Transverse colon (tissue), 4 donors: Measurements from ENCODE around the gene RETREG1. TPM values are rescaled to one million over a fixed set of nuclear protein-coding genes. Genes with fewer than 3 reads are reported as not detected.

Experiments used
- DNase-seq: peaks from one replicate; pipeline ENCODE4 v3.0.0-alpha.2; 2019
- H3K27ac ChIP-seq, 4 donors: fragments of 200-600 bp; sonication (generic); 2 replicates each; pipeline ENCODE4 v1.5.1; 2016 to 2018; ENCODE audit warnings: inconsistent platforms in 4 of 4
- H3K27me3 ChIP-seq: fragments of 200-600 bp; sonication (generic); 2 replicates; pipeline ENCODE4 v1.5.1; 2017; ENCODE audit warnings: inconsistent platforms
- H3K36me3 ChIP-seq, 4 donors: fragments of 200-600 bp; sonication (generic); 2 replicates each; pipeline ENCODE4 v1.5.1; 2017 to 2019; ENCODE audit warnings: inconsistent platforms in 4 of 4
- H3K4me1 ChIP-seq, 4 donors: fragments of 200-600 bp; sonication (generic); 2 replicates each; pipeline ENCODE4 v1.5.1; 2017 to 2020; ENCODE audit warnings: inconsistent platforms in 4 of 4
- H3K4me3 ChIP-seq, 4 donors: fragments of 200-600 bp; sonication (generic); 1 replicate in 1 of 4; 2 replicates in 3 of 4; pipeline versions ENCODE4 v1.5.1 to v1.6.1; 2017 to 2019; ENCODE audit warnings: inconsistent platforms in 4 of 4
- H3K9me3 ChIP-seq, 2 donors: fragments of 200-600 bp; sonication (generic); 2 replicates each; pipeline ENCODE4 v1.5.1; 2017 to 2019; ENCODE audit warnings: inconsistent platforms in 2 of 2
- CTCF ChIP-seq, 5 experiments: fragments of 200-600 bp in 3 of 5; fragments of 450-650 bp in 2 of 5; sonication (generic) in 3 of 5; IDR thresholded peaks; 1 replicate in 2 of 5; 2 replicates in 3 of 5; pipeline ENCODE4 v1.5.1; 2016 to 2017; ENCODE audit warnings: antibody characterized with exemption in 5 of 5, inconsistent platforms in 3 of 5, mild to moderate bottlenecking in 2 of 5, moderate library complexity in 1 of 5
- EP300 ChIP-seq: sonication (generic); formaldehyde crosslinking; IDR thresholded peaks from one replicate; pipeline ENCODE4 v1.6.1; 2017; ENCODE audit warnings: antibody characterized with exemption, low read depth
- POLR2A ChIP-seq: fragments of 450-650 bp; IDR thresholded peaks from one replicate; pipeline ENCODE4 v1.6.1; 2016; ENCODE audit warnings: antibody characterized with exemption, mild to moderate bottlenecking, moderate library complexity
- POLR2AphosphoS5 ChIP-seq, 3 donors: sonication (generic); formaldehyde crosslinking; IDR thresholded peaks; one replicate each; pipeline ENCODE4 v1.6.1; 2016; ENCODE audit warnings: antibody characterized with exemption in 3 of 3
- WGBS, 2 donors: methylation state at CpG; one replicate each; pipeline ENCODE4 v1.1.5; 2018; ENCODE audit warnings: low coverage in 1 of 2; 5-methylcytosine and 5-hydroxymethylcytosine counted together
- in situ Hi-C, 4 donors: fragments of 200-750 bp; cut with MboI; loops; one replicate each; pipeline versions ENCODE4 v1.15.0 to v1.15.1; 2017; ENCODE audit warnings: low sequenced_read_pairs in 3 of 4, low pct_ligation_motif_present in 1 of 4, low pct_unique_long_range_greater_than_20kb in 1 of 4
- intact Hi-C: fragments of 100-400 bp; cut with DNase I; formaldehyde crosslinking; loops from one replicate; pipeline ENCODE4 v1.15.1; 2023; ENCODE audit warnings: low total_unique reads
- total RNA-seq, 4 donors: library from RNA; depleted of rRNA; stranded (reverse); fragments of >200 nt; gene quantifications; one replicate each; pipeline ENCODE4 v1.1.0, GENCODE V29; 2016

Gene RETREG1
- total RNA-seq, 4 donors from 2014 or later: 33.2 to 93.5 (median 66.2) TPM

DNA sequence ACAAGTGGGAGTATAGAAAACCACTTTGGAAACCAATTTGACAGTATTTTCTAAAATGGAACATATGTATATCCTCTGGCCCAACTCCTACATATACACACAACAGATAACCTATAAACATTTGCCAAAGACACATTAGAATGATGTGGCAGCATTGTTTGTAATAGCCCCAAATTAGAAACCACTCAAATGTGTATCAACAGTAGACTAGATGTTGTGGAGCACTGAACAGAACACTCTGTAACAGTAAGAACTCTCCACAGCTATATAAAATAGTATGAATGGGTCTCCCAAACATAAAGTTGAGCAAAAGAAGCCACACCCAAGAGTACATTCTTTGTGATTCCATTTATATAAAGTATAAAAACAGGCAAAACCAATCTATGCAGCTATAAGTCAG lies 157.3 kb downstream of the RETREG1 start:
- H3K4me3 ChIP-seq: no peak overlapping the region
- peaks cover 0 to 65% (median 20%) of the 10 kb centered on the region in 4 donors for H3K36me3 ChIP-seq
- no peak overlapping the region for H3K27ac ChIP-seq
- in situ Hi-C loops (loop anchor here in 2 of 4 donors (10.0 kb wide), 1 partner anchor 295 kb away; no protein-coding TSS in a partner anchor), intact Hi-C loops (no loop called here)
- DNase-seq: no peak
- H3K4me1 ChIP-seq: peaks cover 8 to 86% (median 39%) of the 10 kb centered on the region in 4 donors
- no peaks in the 10 kb centered on the region for H3K9me3 ChIP-seq
- H3K27me3 ChIP-seq: no peaks in the 10 kb centered on the region
- TF ChIP-seq CTCF (IDR thresholded peaks at IDR 0.05) (no peak), POLR2AphosphoS5 (IDR thresholded peaks at IDR 0.05) (no peak), POLR2A (no peak)

GRCh38 chr5:16457853-16458252 lies 158.9 kb downstream of the RETREG1 start:
- Histone ChIP-seq H3K27me3 (no peaks in the 10 kb centered on the region), H3K4me3 (no peak overlapping the region), H3K27ac (no peak overlapping the region), H3K4me1 (peaks cover 8 to 70% (median 25%) of the 10 kb centered on the region in 4 donors), H3K9me3 (no peaks in the 10 kb centered on the region), H3K36me3 (peaks cover 0 to 60% (median 18%) of the 10 kb centered on the region in 4 donors)
- intact Hi-C loops: no loop called here
- in situ Hi-C loops: loop anchor here in 2 of 4 donors (10.0 kb wide), 1 partner anchor 293 kb away; no protein-coding TSS in a partner anchor
- DNase-seq: no peak
- TF ChIP-seq EP300: no peak
- no peak for TF ChIP-seq POLR2A
- TF ChIP-seq POLR2AphosphoS5 (IDR thresholded peaks at IDR 0.05): no peak
- TF ChIP-seq CTCF (IDR thresholded peaks at IDR 0.05): no peak
- 18 to 38% methylated on average over 1 of the region's 1 CpG for WGBS, 2 donors

- Histone ChIP-seq H3K4me1 (peaks cover 8 to 66% (median 23%) of the 10 kb centered on the region in 4 donors), H3K27me3 (no peaks in the 10 kb centered on the region), H3K4me3 (no peak overlapping the region), H3K27ac (no peak overlapping the region), H3K36me3 (peaks cover 0 to 58% (median 18%) of the 10 kb centered on the region in 4 donors), H3K9me3 (no peaks in the 10 kb centered on the region)
- WGBS, 2 donors: 63 to 75% methylated on average over 3 of the region's 3 CpGs
- intact Hi-C loops (no loop called here), in situ Hi-C loops (loop anchor here in 2 of 4 donors (10.0 kb wide), 1 partner anchor 293 kb away; no protein-coding TSS in a partner anchor)
- DNase-seq: no peak
- TF ChIP-seq POLR2A: no peak
- TF ChIP-seq CTCF (IDR thresholded peaks at IDR 0.05): no peak
- TF ChIP-seq POLR2AphosphoS5 (IDR thresholded peaks at IDR 0.05): no peak
- TF ChIP-seq EP300: no peak
Observed at GRCh38 chr5:16457451-16457850, 159.3 kb downstream of the RETREG1 start.

DNA sequence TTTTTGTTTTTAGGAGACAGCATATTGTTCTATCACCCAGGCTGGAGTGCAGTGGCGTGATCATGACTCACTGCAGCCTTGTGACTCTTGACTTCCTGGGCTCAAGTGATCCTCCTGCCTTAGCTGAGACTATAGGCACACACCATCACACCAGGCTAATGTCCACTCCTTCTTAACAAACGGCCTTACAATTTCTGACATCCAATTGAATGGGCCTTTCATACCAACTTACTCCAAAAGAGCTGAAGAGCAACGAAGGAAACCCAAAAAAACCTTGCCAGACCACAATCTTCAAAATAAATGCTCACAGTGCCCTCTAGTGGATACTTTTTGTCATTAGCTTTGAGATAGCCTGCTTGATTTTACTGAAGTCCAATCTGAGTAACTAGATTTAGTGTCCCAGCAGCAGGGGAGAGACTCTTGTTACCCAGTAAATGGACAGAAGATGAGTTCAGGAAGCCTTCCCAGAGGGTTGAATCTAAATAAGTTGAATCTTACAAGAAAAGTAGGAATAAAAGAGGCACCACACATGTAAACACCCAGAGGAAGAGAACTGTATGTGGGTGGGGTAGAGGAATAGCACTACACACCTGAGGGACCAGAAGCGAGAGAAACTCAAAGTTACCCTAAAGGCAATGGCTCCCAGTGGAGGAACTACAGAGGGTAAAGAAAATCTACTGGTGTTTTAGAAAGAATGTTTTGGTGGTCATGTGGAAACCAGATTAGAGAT lies 160.5 kb downstream of the RETREG1 start:
- Histone ChIP-seq H3K9me3 (no peaks in the 10 kb centered on the region), H3K27ac (peak overlapping the region in 1 of 4 donors; percentile 2), H3K36me3 (peaks cover 0 to 60% (median 19%) of the 10 kb centered on the region in 4 donors), H3K4me3 (no peak overlapping the region), H3K27me3 (no peaks in the 10 kb centered on the region), H3K4me1 (peaks cover 8 to 54% (median 14%) of the 10 kb centered on the region in 4 donors)
- in situ Hi-C loops: loop anchor here in 2 of 4 donors (10.0 kb wide), 1 partner anchor 291 kb away; no protein-coding TSS in a partner anchor
- intact Hi-C loops: no loop called here
- TF ChIP-seq EP300 (no peak), CTCF (IDR thresholded peaks at IDR 0.05) (peak; percentile 63 to 75 (median 70)), POLR2AphosphoS5 (IDR thresholded peaks at IDR 0.05) (no peak)
- DNase-seq: peak; percentile 20
- WGBS, 2 donors: 40 to 41% methylated on average over 2 to 4 of the region's 4 CpGs
